ENCODE data around the gene LINC01488. TPM values are rescaled to one million over a fixed set of nuclear protein-coding genes. Genes with fewer than 3 reads are reported as not detected.

Gene LINC01488
- total and polyA plus RNA-seq, 9 donors, result not detected

DNA sequence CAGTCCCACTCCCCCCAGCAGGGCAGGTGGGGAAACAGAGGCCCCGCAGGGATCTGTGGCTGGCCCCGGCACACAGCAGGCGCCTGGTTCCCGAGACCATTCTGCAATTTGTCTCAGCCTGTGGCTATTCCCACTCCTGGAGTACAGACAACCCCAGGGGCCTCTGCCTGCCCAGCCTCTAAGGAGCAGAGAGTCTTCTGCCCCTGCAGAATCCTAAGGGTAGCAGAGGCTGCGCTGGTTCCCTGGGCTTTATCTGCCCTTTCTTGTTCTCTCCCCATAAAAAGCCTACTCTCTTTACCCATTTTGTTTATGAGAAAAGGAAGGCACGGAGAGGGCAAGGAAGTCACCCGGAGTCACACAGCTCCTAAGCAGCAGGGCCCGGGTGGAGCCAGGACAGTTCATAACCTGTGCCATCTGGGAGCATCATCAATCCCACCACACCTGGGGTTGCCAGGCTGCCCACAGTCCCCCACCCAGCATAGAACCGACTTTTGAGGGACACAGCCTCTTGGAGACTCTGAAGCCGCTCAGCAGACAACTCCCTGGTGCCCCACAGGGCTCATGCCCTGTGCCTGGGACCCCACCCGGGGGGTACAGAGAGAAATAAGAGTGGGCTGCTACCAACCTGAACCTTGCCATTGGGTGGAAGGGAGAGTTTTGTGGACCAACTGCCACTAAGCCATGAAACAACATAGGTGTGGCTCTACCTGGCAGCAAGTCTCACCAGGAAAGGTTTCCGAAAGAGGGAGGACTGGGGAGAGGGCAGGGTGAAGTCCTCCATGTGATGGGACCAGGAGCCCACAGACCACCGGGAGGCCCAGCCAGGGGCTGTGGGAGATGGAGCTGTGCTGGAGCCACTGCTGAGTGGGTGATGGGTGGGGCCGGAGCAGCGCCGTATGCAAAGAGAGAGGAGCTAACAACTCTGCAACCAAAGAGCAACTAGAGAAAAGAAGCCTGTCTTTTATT is 17.2 kb upstream of the LINC01488 start:
- WGBS, 3 donors, result 78 to 79% (median 79%) methylated on average over 16 of the region's 16 CpGs
- TF ChIP-seq, protein P1, sequence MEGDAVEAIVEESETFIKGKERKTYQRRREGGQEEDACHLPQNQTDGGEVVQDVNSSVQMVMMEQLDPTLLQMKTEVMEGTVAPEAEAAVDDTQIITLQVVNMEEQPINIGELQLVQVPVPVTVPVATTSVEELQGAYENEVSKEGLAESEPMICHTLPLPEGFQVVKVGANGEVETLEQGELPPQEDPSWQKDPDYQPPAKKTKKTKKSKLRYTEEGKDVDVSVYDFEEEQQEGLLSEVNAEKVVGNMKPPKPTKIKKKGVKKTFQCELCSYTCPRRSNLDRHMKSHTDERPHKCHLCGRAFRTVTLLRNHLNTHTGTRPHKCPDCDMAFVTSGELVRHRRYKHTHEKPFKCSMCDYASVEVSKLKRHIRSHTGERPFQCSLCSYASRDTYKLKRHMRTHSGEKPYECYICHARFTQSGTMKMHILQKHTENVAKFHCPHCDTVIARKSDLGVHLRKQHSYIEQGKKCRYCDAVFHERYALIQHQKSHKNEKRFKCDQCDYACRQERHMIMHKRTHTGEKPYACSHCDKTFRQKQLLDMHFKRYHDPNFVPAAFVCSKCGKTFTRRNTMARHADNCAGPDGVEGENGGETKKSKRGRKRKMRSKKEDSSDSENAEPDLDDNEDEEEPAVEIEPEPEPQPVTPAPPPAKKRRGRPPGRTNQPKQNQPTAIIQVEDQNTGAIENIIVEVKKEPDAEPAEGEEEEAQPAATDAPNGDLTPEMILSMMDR (IDR thresholded peaks at IDR 0.05), result no peak
- TF ChIP-seq EP300 (IDR thresholded peaks at IDR 0.05), result no peak
- no peak for TF ChIP-seq POLR2A (IDR thresholded peaks at IDR 0.05)
- Histone ChIP-seq H3K36me3 (no peaks in the 10 kb centered on the region), H3K27ac (no peak overlapping the region), H3K9me3 (no peaks in the 10 kb centered on the region), H3K27me3 (no peaks in the 10 kb centered on the region), H3K4me1 (ENCODE audit: insufficient read depth) (no peaks in the 10 kb centered on the region), H3K4me3 (no peak overlapping the region)
- DNase-seq, result no peak
- intact Hi-C loops (cut with DNase I), result no loop called here

DNA sequence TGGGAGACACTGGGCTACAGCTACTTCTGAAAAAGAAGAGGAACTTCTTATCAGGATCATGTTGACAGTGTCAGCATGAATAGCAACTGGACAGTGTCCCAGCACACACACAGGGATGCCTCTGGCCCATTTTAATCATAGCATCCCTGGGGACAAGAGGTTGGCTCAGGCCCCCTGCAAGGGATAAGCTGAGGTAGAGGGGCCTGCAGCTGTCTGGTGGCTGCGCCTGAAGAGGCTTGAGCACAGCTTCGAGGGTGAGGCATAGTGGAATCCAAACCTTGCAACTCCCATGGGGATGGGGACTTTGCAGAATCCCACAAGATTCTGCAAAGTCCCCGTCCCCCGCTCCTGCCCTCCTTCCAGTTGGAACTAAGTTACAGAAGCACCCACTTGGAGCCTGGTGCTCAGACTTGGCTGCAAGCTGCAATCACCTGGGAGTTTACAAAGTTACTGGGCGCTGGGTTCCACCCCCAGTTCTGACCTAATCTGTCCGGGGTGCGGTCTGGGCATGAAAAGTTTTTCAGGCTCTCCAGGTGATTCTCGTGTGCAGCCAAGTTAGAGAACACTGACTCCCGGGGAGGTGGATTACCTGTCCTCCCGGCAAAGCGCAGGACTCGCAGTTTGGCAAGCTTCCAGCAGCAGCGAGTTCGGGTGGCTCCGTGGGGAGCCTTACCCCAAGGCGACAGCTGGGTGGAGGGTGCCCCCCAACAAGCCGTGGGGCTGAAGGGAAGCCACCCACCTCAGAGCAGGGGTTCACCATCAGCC is 16.0 kb upstream of the LINC01488 start:
- TF ChIP-seq POLR2A (IDR thresholded peaks at IDR 0.05) (no peak), EP300 (IDR thresholded peaks at IDR 0.05) (no peak)
- TF ChIP-seq, protein P1 (IDR thresholded peaks at IDR 0.05), result no peak
- H3K4me3 ChIP-seq, result no peak overlapping the region

DNA sequence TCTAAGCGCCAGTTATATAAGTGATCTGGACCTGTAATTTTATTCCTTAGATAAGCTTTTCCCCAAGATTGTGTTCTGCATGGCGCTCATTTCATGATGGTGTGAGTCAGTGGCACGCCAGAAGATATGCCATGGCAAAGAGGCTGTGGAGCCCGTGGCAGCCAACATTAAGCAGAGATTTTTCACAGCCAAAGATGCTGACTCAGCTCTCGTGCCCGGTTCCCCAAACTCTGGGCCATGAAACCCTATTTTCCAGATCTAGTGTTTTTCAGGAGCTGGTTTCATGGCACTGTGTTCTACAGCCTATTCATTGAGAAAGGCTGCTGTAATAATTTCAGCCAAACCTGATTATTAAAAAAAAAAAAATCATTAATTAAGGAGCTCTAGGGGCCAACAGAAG is 15.4 kb upstream of the LINC01488 start:
- H3K4me3 ChIP-seq, result no peak overlapping the region
- TF ChIP-seq EP300 (IDR thresholded peaks at IDR 0.05) (no peak), POLR2A (IDR thresholded peaks at IDR 0.05) (no peak)
- TF ChIP-seq, protein P1 (IDR thresholded peaks at IDR 0.05), result no peak
- WGBS, 3 donors, result 87 to 95% (median 87%) methylated on average over 6 of the region's 6 CpGs
- H3K9me3 ChIP-seq, result no peaks in the 10 kb centered on the region
- H3K27me3 ChIP-seq, result no peaks in the 10 kb centered on the region
- no peak overlapping the region for H3K27ac ChIP-seq
- intact Hi-C loops (cut with DNase I), result no loop called here
- no peaks in the 10 kb centered on the region for H3K36me3 ChIP-seq
- no peak for DNase-seq
- no peaks in the 10 kb centered on the region for H3K4me1 ChIP-seq (ENCODE audit: insufficient read depth)

More for the DNA sequence above, 16.0 kb upstream of the LINC01488 start:
- Histone ChIP-seq H3K4me1 (ENCODE audit: insufficient read depth) (no peaks in the 10 kb centered on the region), H3K27me3 (no peaks in the 10 kb centered on the region), H3K9me3 (no peaks in the 10 kb centered on the region), H3K36me3 (no peaks in the 10 kb centered on the region), H3K27ac (no peak overlapping the region)
- 75 to 82% (median 76%) methylated on average over 17 of the region's 17 CpGs for WGBS, 3 donors
- intact Hi-C loops (cut with DNase I), result no loop called here
- DNase-seq, result no peak

DNA sequence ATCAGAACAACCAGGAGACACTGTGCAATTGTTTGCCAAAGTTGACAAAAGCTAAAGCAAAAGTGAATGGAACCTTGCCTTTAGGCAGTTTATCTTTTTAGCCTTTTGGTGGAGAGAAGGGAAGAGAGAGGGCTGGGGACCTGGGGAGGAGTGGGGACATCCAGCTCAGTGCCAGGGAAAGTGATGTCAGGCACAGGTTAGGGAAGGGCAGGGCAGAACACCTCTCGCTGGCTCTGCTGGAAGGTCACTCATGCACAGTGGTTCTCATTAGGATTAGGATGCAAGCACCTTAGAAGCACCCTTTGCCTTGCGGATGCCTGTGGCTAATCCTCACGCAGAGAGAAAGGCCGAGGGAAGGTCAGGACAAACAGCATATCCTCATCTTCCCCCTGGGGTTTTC is 14.3 kb upstream of the LINC01488 start:
- intact Hi-C loops (cut with DNase I), result no loop called here
- no peak for DNase-seq
- no peaks in the 10 kb centered on the region for H3K9me3 ChIP-seq
- H3K27me3 ChIP-seq, result no peaks in the 10 kb centered on the region
- no peak overlapping the region for H3K27ac ChIP-seq
- WGBS, 3 donors, result 91 to 96% (median 93%) methylated on average over 4 of the region's 4 CpGs
- TF ChIP-seq EP300 (IDR thresholded peaks at IDR 0.05), result no peak
- TF ChIP-seq, protein P1 (IDR thresholded peaks at IDR 0.05), result no peak
- no peak for TF ChIP-seq POLR2A (IDR thresholded peaks at IDR 0.05)
- no peak overlapping the region for H3K4me3 ChIP-seq
- no peaks in the 10 kb centered on the region for H3K4me1 ChIP-seq (ENCODE audit: insufficient read depth)
- H3K36me3 ChIP-seq, result no peaks in the 10 kb centered on the region

All from ovary (tissue), 9 donors.